Measurements from ENCODE around the gene RHNO1.

- TF ChIP-seq CTCF (IDR thresholded peaks at IDR 0.05; ENCODE audit: borderline replicate concordance, extremely low read depth, low read length, poor library complexity, severe bottlenecking), result no peak
- TF ChIP-seq EZH2 (IDR thresholded peaks at IDR 0.05; ENCODE audit: borderline replicate concordance, low read depth, low read length, severe bottlenecking), result no peak
These were observed 35.2 kb downstream of the RHNO1 start for GRCh38 chr12:2912216-2912575.
